Suppressor macrophage treated with lipopolysaccharide for 4 hours (primary cell): ENCODE measurements around the gene ATP4B.

Source experiments
- DNase-seq: peaks from one replicate; pipeline ENCODE4 v3.0.0-alpha.2; 2020

ATP4B gene

GRCh38 chr13:113604186-113604585 lies 53.8 kb downstream of the ATP4B start:
- no peak for DNase-seq

- no peak for DNase-seq
Measured at GRCh38 chr13:113603116-113603710, 54.8 kb downstream of the ATP4B start.

- no peak for DNase-seq
Measured at GRCh38 chr13:113602291-113602988, 55.6 kb downstream of the ATP4B start.

- no peak for DNase-seq
Measured at GRCh38 chr13:113601166-113602070, 56.6 kb downstream of the ATP4B start.

- DNase-seq: no peak
Measured at GRCh38 chr13:113599391-113599790, 58.6 kb downstream of the ATP4B start.
